ENCODE results near the gene KLHL22.

DNA sequence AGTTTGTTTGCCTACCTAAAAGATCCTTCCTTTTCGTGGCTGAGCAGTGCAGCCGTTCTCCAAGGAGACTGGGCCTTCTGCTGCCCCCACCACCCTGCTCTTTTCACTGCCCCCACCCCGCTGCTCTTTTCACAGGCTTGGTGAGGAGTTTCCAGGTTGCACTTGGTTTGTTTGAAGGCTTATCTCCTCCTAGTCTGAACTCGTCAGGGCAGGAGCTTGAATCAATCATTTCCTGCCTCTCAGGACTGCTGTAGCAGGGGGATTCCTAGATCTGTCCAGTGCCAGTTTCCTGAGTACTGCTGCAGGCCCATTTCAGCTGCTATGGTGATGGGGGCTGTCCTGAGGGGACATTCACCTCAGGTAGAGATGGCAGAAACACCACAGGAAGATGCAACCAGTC is 21.8 kb upstream of the KLHL22 start:
- TF ChIP-seq, protein P1, sequence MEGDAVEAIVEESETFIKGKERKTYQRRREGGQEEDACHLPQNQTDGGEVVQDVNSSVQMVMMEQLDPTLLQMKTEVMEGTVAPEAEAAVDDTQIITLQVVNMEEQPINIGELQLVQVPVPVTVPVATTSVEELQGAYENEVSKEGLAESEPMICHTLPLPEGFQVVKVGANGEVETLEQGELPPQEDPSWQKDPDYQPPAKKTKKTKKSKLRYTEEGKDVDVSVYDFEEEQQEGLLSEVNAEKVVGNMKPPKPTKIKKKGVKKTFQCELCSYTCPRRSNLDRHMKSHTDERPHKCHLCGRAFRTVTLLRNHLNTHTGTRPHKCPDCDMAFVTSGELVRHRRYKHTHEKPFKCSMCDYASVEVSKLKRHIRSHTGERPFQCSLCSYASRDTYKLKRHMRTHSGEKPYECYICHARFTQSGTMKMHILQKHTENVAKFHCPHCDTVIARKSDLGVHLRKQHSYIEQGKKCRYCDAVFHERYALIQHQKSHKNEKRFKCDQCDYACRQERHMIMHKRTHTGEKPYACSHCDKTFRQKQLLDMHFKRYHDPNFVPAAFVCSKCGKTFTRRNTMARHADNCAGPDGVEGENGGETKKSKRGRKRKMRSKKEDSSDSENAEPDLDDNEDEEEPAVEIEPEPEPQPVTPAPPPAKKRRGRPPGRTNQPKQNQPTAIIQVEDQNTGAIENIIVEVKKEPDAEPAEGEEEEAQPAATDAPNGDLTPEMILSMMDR (IDR thresholded peaks at IDR 0.05) = no peak
- no peak for TF ChIP-seq EZH2phosphoT487 (IDR thresholded peaks at IDR 0.05)
